GM19438 (cell line): Measurements from ENCODE around the gene RESP18.

Experiments
- ATAC-seq: cut with Tn5 transposase; IDR thresholded peaks from one replicate; pipeline ENCODE4 v1.9.1; 2021; ENCODE audit warnings: low read depth; ENCODE audit not compliant: unreplicated experiment

RESP18 gene

GRCh38 chr2:219279151-219279915, 53.2 kb downstream of the RESP18 start, which contains the start of gene DNAJB2:
TSS of gene DNAJB2 (plus strand) at chr2:219279366. CDS start at chr2:219279834, 468 bp downstream.
- peak; percentile 83 for ATAC-seq

GRCh38 chr2:219278655-219279150, 53.8 kb downstream of the RESP18 start:
- ATAC-seq = no peak

- ATAC-seq = peak; percentile 29
Measured at GRCh38 chr2:219277703-219278654, 54.6 kb downstream of the RESP18 start.
